ENCODE results near the gene ATP13A1. TPM values are rescaled to one million over a fixed set of nuclear protein-coding genes. Genes with fewer than 3 reads are reported as not detected.
"Not testable (repeated sequence)": the region's sequence is repeated elsewhere in the genome, so short reads cannot be mapped to it uniquely, and the experiment has no call there.

ATP13A1 gene
- total RNA-seq, 2 experiments from 2014 or later = 66.6 to 69.2 TPM

DNA sequence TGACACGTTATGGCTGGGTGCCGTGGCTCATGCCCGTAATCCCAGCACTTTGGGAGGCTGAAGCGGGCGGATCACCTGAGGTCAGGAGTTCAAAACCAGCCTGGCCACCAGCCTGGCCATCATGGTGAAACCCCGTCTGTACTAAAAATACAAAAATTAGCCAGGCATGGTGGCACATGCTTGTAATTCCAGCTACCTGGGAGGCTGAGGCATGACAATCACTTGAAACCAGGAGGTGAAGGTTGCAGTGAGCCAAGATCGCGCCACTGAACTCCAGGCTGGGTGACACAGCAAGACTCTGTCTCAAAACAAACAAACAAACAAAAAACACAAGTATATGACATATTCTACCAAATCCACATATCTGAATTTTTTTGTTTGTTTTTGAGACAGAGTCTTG lies 56.8 kb downstream of the ATP13A1 start:
- H3K27me3 Mint-ChIP-seq, H3K9me3 Mint-ChIP-seq, H3K4me3 Mint-ChIP-seq, DNase-seq: not testable (repeated sequence)
- POLR2A ChIA-PET = interaction anchor here (1.5 to 1.6 kb wide), 2 partner anchors 9 to 16 kb away, joined by 5 to 12 read pairs; no protein-coding TSS in a partner anchor
- CTCF ChIA-PET = interaction anchor here (1.0 to 3.8 kb wide), 2 partner anchors 37 to 53 kb away, joined by 4 to 28 read pairs; partner anchors contain the start of gene GMIP
- peaks cover 51% of the 10 kb centered on the region for H3K4me1 Mint-ChIP-seq (ENCODE audit: low read depth)
- H3K36me3 Mint-ChIP-seq = peaks cover 24% of the 10 kb centered on the region
- peak overlapping the region; percentile 88 for H3K27ac Mint-ChIP-seq
- intact Hi-C loops (cut with micrococcal nuclease) = loop anchor here (1.0 to 2.0 kb wide), 4 partner anchors 8 to 21 kb away; partner anchors contain the start of gene PBX4

DNA sequence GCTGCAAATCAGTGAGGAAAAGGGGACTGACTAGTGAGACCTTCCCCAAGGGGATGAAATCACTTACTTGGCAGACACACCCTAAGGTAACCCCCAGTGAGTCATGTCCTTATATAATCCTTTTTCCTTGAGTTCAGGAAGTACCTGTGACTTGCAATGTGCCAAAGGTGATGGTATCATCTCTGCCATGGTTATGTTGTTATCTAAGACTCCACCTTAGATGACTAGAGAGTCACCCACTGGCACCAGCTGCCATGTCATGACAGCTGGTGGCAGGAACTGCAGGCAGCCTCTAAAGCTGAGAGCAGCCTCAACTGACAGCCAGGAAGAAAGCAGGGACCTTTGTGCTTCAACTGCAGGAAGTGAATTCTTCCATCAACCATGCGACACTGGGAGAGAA lies 57.5 kb downstream of the ATP13A1 start:
- peak overlapping the region; percentile 88 for H3K27ac Mint-ChIP-seq
- ChIA-PET CTCF (interaction anchor here (1.0 to 3.8 kb wide), 4 partner anchors 38 to 74 kb away, joined by 3 to 28 read pairs (median 4); partner anchors contain the start of gene GMIP), POLR2A (interaction anchor here (0.6 to 1.6 kb wide), 3 partner anchors 9 to 21 kb away, joined by 3 to 12 read pairs (median 5); no protein-coding TSS in a partner anchor)
- peak overlapping the region; percentile 10 for H3K4me3 Mint-ChIP-seq
- DNase-seq = peak; percentile 71
- no peaks in the 10 kb centered on the region for H3K27me3 Mint-ChIP-seq
- H3K36me3 Mint-ChIP-seq = peaks cover 30% of the 10 kb centered on the region
- H3K4me1 Mint-ChIP-seq (ENCODE audit: low read depth) = peaks cover 58% of the 10 kb centered on the region
- intact Hi-C loops (cut with micrococcal nuclease) = loop anchor here (1.0 to 2.0 kb wide), 4 partner anchors 8 to 21 kb away; partner anchors contain the start of gene PBX4
- no peaks in the 10 kb centered on the region for H3K9me3 Mint-ChIP-seq

DNA sequence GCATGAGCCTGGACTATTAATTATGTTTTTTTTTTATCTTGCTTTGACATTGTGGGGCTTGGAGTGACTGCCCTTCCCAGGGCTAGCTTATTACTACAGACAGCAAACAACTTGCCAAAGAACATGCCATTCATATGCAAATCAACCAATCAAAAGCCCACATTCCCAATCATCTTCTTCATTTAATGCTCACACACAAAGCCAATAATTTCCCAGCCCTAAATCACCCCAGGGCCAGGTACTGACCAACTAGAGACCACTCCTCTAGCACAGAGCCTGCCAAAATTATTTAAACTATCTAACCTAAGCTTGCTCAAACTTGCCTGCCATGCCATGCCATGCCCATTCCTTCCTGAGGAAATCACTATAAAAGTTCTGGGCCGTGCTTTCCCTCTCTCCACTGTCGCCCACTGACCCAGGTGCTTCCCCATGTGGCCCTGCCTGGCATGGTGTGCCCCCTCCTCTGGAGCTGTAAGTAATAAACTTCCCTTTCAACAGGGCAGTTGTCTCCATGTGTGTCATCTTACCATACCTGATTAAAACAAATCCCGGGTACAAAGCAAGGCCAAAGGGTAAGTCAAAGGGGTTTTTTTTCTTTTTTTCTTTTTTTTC lies 60.7 kb downstream of the ATP13A1 start:
- peaks cover 17% of the 10 kb centered on the region for H3K36me3 Mint-ChIP-seq
- no peaks in the 10 kb centered on the region for H3K27me3 Mint-ChIP-seq
- ChIA-PET POLR2A (interaction anchor here (0.7 to 1.9 kb wide), 5 partner anchors 11 to 30 kb away, joined by 3 to 14 read pairs (median 5); partner anchors contain the start of gene PBX4), CTCF (interaction anchor here (0.9 to 2.5 kb wide), 3 partner anchors 41 to 70 kb away, joined by 3 to 11 read pairs (median 4); no protein-coding TSS in a partner anchor)
- H3K4me1 Mint-ChIP-seq (ENCODE audit: low read depth) = peaks cover 66% of the 10 kb centered on the region
- H3K4me3 Mint-ChIP-seq = peak overlapping the region; percentile 54
- no peaks in the 10 kb centered on the region for H3K9me3 Mint-ChIP-seq
- intact Hi-C loops (cut with micrococcal nuclease) = no loop called here
- no peak for DNase-seq
- peak overlapping the region; percentile 100 for H3K27ac Mint-ChIP-seq

DNA sequence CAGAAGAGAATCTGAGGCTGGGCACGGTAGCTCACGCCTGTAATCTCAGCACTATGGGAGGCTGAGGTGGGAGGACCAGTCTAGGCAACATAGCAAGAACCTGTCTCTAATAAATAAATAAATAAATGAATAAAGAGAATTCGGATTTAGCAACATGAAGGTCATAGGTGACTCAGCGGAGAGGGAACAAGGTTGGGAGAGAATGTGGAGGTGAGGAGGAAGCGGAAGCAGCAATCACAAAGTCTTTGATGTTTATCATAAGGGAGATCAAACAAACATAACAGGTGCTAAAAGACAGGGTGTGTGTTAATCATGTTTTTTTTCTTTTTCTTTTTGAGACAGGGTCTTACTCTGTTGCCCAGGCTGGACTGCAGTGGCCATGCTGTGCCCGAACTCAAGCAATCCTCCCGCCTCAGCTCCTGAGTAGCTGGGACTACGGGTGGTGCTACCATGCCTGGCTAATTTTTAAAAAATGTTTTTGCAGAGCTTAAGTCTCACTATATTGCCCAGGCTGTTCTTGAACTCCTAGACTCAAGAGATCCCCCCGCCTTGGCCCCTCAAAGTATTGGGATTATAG lies 61.3 kb downstream of the ATP13A1 start:
- H3K4me3 Mint-ChIP-seq = peak overlapping the region; percentile 54
- no peaks in the 10 kb centered on the region for H3K27me3 Mint-ChIP-seq
- peak overlapping the region; percentile 100 for H3K27ac Mint-ChIP-seq
- ChIA-PET CTCF (interaction anchor here (1.2 to 2.5 kb wide), 2 partner anchors 42 to 47 kb away, joined by 4 to 11 read pairs; no protein-coding TSS in a partner anchor), POLR2A (interaction anchor here (0.7 to 1.9 kb wide), 6 partner anchors 11 to 62 kb away, joined by 3 to 14 read pairs (median 4); partner anchors contain the start of gene PBX4)
- H3K4me1 Mint-ChIP-seq (ENCODE audit: low read depth) = peaks cover 68% of the 10 kb centered on the region
- no peaks in the 10 kb centered on the region for H3K9me3 Mint-ChIP-seq
- H3K36me3 Mint-ChIP-seq = peaks cover 20% of the 10 kb centered on the region
- intact Hi-C loops (cut with micrococcal nuclease) = no loop called here
- DNase-seq = peak; percentile 51

DNA sequence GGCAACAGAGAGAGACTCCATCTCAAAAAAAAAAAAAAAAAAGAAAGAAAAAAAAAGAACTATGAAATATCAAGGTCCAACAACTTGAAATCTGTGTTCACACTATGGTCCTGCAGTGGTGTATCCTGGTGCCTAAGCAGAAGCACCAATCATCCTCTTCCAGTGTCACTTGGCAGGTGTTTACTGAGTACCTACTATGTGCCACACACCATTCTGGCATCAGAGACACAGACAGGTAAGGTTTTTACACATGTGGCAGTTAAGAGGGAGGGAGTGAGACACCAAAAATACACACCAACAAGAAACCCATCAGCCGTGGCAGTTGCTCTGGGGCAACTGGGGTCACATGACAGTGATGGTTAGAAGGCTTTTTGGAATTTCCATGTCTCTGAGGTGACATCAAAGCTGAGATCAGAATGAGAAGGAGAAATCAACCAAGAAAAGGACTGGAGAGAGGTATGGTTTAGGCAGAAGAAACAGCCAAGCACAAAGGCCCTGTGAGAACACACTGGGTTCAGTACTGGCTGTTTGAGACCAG lies 62.6 kb downstream of the ATP13A1 start:
- H3K27ac Mint-ChIP-seq = peak overlapping the region; percentile 100
- CTCF ChIA-PET = interaction anchor here (2.5 kb wide), 1 partner anchor 46 kb away, joined by 11 read pairs; no protein-coding TSS in a partner anchor
- H3K9me3 Mint-ChIP-seq = no peaks in the 10 kb centered on the region
- intact Hi-C loops (cut with micrococcal nuclease) = no loop called here
- peak overlapping the region; percentile 7 for H3K4me3 Mint-ChIP-seq
- peaks cover 69% of the 10 kb centered on the region for H3K4me1 Mint-ChIP-seq (ENCODE audit: low read depth)
- H3K27me3 Mint-ChIP-seq = no peaks in the 10 kb centered on the region
- no peak for DNase-seq
- peaks cover 22% of the 10 kb centered on the region for H3K36me3 Mint-ChIP-seq
- POLR2A ChIA-PET = interaction anchor here (1.0 to 1.1 kb wide), 2 partner anchors 9 to 13 kb away, joined by 3 to 4 read pairs; no protein-coding TSS in a partner anchor

DNA sequence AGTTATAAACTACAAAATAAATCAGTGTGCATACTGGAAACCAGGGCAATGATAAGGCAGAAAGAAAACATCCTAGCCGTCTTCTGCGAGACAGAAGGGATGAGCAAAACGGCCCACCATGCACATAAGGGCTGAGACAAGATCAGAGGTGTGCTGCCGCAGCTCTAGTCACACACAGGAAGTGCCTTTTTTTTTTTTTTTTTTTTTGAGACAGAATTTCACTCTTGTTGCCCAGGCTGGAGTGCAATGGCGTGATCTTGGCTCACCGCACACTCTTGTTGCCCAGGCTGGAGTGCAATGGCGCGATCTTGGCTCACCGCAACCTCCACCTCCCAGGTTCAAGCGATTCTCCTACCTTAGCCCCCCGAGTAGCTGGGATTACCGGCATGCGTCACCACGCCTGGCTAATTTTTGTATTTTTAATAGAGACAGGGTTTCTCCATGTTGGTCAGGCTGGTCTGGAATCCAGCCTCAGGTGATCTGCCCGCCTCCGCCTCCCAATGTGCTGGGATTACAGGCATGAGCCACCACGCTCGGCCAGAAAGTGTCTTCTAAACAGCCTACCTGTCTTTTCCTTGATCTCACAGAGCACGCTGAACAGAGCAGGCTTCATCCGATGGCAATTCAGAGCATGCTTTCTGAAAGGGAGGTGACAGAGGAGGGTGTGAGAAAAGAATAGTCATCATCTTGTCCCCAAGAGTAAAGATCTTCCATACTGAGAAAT lies 64.6 kb downstream of the ATP13A1 start:
- peak overlapping the region; percentile 100 for H3K27ac Mint-ChIP-seq
- CTCF ChIA-PET = interaction anchor here (1.4 kb wide), 1 partner anchor 45 kb away, joined by 4 read pairs; no protein-coding TSS in a partner anchor
- peak; percentile 79 for DNase-seq
- peak overlapping the region; percentile 75 for H3K4me3 Mint-ChIP-seq
- POLR2A ChIA-PET = interaction anchor here (0.6 to 2.0 kb wide), 6 partner anchors 9 to 65 kb away, joined by 3 to 13 read pairs (median 4); partner anchors contain the start of genes ATP13A1 and PBX4
- intact Hi-C loops (cut with micrococcal nuclease) = loop anchor here (1.0 to 5.0 kb wide), 9 partner anchors 7 to 273 kb away; partner anchors contain the start of genes ATP13A1, GATAD2A, GMIP and PBX4
- peaks cover 32% of the 10 kb centered on the region for H3K36me3 Mint-ChIP-seq
- not testable (repeated sequence) for H3K27me3 Mint-ChIP-seq, H3K9me3 Mint-ChIP-seq
- H3K4me1 Mint-ChIP-seq (ENCODE audit: low read depth) = peaks cover 82% of the 10 kb centered on the region

DNA sequence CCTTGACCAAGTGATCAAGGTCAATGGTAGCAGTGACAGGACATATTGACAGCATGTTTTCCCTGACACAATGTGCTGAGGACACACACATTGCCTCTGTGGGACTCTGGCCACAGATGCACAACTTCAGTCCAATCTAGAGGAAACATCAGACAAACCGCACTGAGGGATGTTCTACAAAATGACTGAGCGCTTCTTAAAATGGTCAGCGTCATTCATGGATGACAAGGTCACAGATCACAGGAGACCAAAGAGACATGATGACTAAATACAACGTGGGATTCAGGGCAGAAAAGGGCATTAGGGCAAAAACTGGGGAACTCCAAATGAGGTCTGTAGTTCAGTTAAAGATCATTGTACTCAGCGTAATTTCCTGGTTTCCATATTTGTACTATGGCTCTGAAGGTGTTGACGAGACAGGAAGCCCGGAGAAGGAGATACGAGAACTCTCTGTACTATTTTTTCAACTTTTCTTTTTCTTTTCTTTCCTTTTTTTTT lies 65.6 kb downstream of the ATP13A1 start:
- peak; percentile 74 for DNase-seq
- Mint-ChIP-seq H3K27me3 (no peaks in the 10 kb centered on the region), H3K36me3 (peaks cover 36% of the 10 kb centered on the region), H3K27ac (peak overlapping the region; percentile 100), H3K4me1 (ENCODE audit: low read depth) (peaks cover 81% of the 10 kb centered on the region), H3K4me3 (peak overlapping the region; percentile 75), H3K9me3 (no peaks in the 10 kb centered on the region)
- CTCF ChIA-PET = interaction anchor here (1.4 kb wide), 1 partner anchor 44 kb away, joined by 4 read pairs; no protein-coding TSS in a partner anchor
- POLR2A ChIA-PET = interaction anchor here (0.6 to 2.0 kb wide), 4 partner anchors 8 to 64 kb away, joined by 3 to 13 read pairs (median 5); no protein-coding TSS in a partner anchor
- intact Hi-C loops (cut with micrococcal nuclease) = loop anchor here (1.0 to 5.0 kb wide), 8 partner anchors 8 to 274 kb away; partner anchors contain the start of genes ATP13A1, GATAD2A, GMIP and PBX4

Other genes starting within 250 kb of the ATP13A1 start
- 1 to 10 TPM; 3.1 to 4.7 TPM for gene TSSK6, start 148.1 kb downstream of the ATP13A1 start, total RNA-seq
- 100 to 1,000 TPM; 365 to 374 TPM for gene NDUFA13, start 147.5 kb downstream of the ATP13A1 start, total RNA-seq
- gene YJEFN3, start 134.8 kb downstream of the ATP13A1 start, total RNA-seq = 1 to 10 TPM; 6.9 to 8.2 TPM
- under 1 TPM; 0.44 to 0.50 TPM for gene CILP2, start 125.4 kb downstream of the ATP13A1 start, total RNA-seq
- gene PBX4, start 45.0 kb downstream of the ATP13A1 start, total RNA-seq = 10 to 100 TPM; 44.9 to 45.7 TPM
- 10 to 100 TPM; 32.5 to 33.1 TPM for gene LPAR2, start 35.5 kb downstream of the ATP13A1 start, total RNA-seq
- 10 to 100 TPM; 78.6 to 79.4 TPM for gene GMIP, start 20.0 kb downstream of the ATP13A1 start, total RNA-seq
- 10 to 100 TPM; 76.0 to 77.0 TPM for gene ZNF101, start 5.2 kb upstream of the ATP13A1 start, total RNA-seq
- 1 to 10 TPM; 6.8 to 7.9 TPM for gene ZNF14, start 69.4 kb upstream of the ATP13A1 start, total RNA-seq
- gene ZNF506, start 158.1 kb upstream of the ATP13A1 start, total RNA-seq = 10 to 100 TPM; 32.9 to 39.3 TPM
- gene ZNF253, start 202.2 kb upstream of the ATP13A1 start, total RNA-seq = 10 to 100 TPM; 11.0 to 12.9 TPM
- gene ZNF93, start 237.3 kb upstream of the ATP13A1 start, total RNA-seq = 10 to 100 TPM; 15.6 to 17.0 TPM

All from activated CD4-positive, alpha-beta memory T cell treated with anti-CD3 and anti-CD28 coated beads for 36 hours (primary cell).